ENCODE data around the gene SRGAP3.

SRGAP3 gene

DNA sequence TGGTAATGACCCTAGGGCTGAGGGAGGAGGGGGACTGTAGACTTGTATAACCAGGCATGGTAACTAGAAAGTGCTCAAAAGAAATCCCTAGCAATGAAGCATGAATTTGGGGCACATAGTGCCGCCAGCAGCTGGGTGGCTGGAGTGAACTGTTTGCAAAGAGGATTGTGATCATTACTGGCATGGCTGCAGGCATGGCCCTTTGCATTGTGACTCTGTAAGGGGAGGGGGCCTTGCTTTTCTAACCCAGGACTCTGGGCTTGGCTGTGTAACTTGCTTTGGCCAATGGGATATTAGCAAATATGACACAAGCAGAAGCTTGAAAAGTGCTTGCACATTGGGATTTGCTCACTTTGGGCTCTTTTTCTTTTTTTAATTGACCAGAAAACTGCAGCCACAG is 173.7 kb downstream of the SRGAP3 start:
- no peak for DNase-seq

GRCh38 chr3:9074079-9074478 is 175.4 kb downstream of the SRGAP3 start:
- no peak for DNase-seq

DNA sequence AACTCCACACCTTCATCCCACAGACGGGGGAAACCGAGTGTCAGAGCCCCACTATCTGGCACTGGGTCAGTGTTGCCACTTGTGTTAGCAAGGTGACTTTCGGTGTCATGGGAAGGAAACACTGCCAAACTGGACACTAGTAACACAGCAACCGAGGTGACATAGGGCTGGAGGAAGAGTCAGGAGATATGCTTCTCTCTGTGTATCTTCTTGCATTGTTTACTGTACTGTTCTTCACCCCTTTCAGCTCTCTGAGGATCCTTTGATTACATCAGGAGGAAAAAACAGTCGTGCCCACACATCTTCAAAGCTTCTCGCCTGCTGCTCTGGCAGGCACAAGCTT is 176.8 kb downstream of the SRGAP3 start:
- no peak for DNase-seq

DNA sequence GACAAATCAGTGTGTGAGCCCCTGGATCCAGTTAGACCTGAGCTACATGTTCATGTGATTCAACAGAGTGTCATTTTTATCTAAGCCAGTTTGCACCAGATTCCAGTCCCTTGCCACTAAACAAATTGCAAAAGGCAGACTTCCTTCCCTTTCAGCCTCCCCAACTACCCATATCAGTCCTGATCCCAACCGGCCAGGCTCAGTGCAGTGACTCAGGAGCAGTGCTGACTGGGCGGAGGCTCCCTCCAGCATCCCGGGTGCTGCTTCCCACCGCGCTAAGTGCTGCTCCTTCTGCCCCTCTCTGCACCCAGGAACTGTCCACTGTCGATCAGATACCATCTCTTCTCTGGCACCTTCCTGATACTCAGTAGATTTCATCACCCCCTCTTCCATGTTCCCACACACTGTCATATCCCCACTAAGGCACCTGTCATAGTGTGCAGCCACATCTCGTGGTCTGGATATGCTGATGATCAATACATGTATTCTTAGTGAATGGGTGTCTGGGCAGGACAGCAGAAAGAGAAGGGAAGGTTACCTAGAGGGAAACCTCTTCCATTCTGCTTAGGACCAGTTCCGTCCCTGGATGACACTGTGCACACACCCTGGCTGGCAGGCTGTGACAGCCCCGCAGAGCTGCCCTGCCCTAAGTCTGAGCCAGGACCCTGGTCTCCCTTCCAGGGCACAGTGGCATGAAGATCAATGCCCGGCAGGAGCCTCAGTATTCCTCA is 177.3 kb downstream of the SRGAP3 start:
- no peak for DNase-seq

- DNase-seq: no peak
Measured at GRCh38 chr3:9070961-9071360, 178.5 kb downstream of the SRGAP3 start.

DNA sequence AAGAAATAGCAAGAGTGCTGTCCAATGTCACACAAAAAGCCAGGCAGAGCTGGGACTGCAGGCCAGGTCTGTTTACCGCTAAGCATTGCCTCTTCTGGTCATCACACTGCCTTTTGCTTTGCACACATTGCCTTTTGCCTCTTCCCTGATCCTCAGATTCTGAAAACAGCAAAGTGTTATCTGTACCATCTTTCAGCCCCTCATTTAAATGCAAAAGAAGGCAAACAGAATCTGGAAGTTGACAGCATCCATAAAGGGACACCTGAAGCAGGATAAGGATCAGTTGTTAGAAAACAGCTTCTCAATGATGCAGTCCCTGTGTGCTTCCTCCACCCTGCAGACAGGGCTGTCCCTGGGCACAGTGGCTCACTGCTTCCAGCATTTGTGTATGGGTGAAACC is 179.5 kb downstream of the SRGAP3 start:
- DNase-seq: no peak

GRCh38 chr3:9068051-9068450 is 181.4 kb downstream of the SRGAP3 start:
- no peak for DNase-seq

GRCh38 chr3:9067352-9067975 is 182.0 kb downstream of the SRGAP3 start:
- no peak for DNase-seq

DNA sequence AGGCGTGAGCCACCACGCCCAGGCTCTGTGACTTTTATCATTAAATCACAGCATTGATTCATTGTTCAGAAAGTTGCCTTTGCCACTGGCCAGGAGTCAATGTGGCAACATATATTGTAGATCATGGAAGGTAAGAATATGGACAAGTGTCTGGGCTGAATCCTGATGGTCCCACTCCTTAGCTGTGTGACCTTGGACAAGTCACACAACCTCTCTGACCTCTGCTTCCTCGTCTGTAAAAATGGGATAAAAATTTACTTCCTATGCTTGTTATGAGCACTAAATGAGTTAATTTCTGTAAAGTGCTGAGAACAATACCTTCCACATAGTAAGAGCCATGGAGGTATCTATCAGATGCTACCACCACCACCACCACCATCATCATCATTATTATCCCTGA is 182.7 kb downstream of the SRGAP3 start:
- no peak for DNase-seq

DNA sequence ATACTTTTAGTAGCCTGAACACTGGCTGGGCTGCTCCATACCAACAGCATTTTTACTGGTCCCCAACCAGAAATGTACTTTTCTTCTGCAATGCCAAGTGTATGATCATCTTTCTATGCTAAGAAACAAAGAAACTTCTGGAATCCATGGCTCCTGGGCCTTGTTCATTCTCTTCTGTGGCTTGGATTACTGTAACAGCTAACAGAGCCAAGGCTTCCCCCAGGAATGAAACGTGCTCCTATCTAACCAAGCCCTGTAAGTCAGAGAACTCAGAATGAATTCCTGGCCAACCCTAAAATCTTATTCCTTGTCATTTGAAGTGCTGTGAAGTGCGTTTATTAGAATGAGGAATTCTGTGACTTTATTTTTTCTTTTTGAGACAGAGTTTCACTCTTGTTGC is 183.3 kb downstream of the SRGAP3 start:
- no peak for DNase-seq

GRCh38 chr3:9064850-9065249 is 184.6 kb downstream of the SRGAP3 start:
- DNase-seq: no peak

DNA sequence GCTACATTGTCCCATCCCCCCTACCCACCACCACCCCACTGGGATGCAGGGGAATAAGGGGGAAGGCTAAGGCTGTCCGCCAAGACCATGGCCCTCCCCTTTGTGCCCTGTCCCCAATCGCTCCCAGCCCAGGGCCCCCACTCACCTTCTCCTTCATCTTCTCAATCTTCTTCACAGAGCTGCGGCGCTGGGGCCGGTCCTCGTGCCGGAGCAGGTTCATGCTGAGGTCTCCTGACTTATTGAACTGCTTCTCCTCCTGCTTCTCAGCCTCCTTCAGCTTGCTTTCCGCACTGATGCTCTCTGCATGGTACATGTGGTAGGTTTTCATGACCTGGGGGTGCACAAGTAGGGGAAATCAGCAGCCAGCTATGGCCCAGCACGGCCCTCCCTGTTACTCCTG is 185.2 kb downstream of the SRGAP3 start:
- DNase-seq: no peak

- no peak for DNase-seq
Measured at GRCh38 chr3:9062570-9062969, 186.9 kb downstream of the SRGAP3 start.

- no peak for DNase-seq
Measured at GRCh38 chr3:9061634-9062033, 187.8 kb downstream of the SRGAP3 start.

- no peak for DNase-seq
Measured at GRCh38 chr3:9059489-9060400, 189.7 kb downstream of the SRGAP3 start.

GRCh38 chr3:9056581-9056980 is 192.9 kb downstream of the SRGAP3 start:
- DNase-seq: no peak

- DNase-seq: no peak
Measured at GRCh38 chr3:9047452-9048346, 201.7 kb downstream of the SRGAP3 start.

GRCh38 chr3:9045371-9045770 is 204.1 kb downstream of the SRGAP3 start:
- no peak for DNase-seq

DNA sequence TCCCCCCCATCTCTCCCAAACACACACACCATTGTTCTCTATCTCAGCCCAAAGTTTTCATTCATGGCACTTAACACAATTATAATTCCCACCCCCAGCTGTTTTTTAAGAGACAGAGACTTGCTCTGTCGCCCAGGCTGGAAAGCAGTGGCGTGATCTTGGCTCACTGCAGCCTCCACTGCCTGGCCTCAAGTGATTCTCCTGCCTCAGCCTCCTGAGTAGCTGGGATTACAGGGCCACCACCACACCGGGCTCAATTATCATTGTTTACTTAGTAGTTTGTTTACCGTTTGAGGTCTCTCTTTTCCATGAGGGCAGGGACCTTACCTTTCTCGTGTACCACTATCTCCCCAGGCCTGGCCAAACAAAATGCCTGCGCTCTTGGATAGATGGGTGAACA is 206.4 kb downstream of the SRGAP3 start:
- DNase-seq: no peak

- no peak for DNase-seq
Measured at GRCh38 chr3:9041626-9042025, 207.8 kb downstream of the SRGAP3 start.

DNA sequence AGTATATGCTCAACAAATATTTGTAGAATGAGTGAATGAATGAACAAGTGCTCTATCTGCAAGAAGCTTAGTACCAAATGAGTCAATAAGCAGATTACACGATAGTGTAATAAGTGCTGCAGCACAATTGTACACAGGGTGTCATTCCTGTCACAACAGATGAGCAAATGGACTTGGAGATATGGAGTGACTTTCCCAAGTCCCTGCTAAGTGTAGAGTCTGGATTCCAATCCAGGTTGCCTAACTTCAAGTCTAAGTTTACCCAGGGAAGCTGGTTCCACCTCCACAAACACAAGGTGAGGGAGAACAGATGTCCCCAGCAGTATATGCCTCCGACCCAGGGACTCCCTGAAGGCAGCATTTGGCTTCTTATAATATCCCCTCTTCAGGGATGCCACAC is 208.4 kb downstream of the SRGAP3 start:
- no peak for DNase-seq

DNA sequence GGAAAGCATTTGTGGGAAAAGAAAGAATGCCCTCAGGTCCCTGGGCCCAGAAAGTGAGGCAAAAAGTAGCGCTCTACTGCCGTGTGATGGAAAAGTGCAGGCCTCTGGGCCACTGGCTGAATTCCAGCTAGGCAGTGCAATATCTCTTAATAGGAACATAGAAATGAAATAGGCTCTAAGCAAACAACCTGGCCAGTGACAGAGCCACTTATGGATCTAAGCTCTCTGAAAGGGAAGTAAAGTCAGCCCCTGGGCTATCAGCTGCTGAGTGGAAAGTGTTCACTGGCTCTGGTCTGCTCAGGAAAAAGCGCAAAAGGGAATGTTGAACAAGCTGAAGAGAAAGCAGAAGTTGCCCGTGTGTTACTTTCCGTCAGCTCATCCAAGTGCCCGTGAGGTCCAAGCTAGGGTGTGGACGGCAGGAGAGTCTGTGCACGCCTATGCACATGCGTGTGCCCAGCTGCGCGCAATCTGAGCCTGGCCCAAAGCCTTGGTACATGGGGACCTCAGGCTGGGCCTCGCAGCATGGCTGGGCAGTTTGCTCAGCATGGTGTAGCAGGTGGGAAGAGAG is 212.2 kb downstream of the SRGAP3 start:
- DNase-seq: no peak
